ENCODE results near the gene MPHOSPH8.
"Not testable (repeated sequence)": the region's sequence is repeated elsewhere in the genome, so short reads cannot be mapped to it uniquely, and the experiment has no call there.

GRCh38 chr13:19691447-19691846 lies 58.0 kb downstream of the MPHOSPH8 start:
- not testable (repeated sequence) for TF ChIP-seq TARDBP (IDR thresholded peaks at IDR 0.05); CTBP1 (IDR thresholded peaks at IDR 0.05; ENCODE audit: borderline replicate concordance); PKNOX1 (IDR thresholded peaks at IDR 0.05); BHLHE40 (IDR thresholded peaks at IDR 0.05; ENCODE audit: borderline replicate concordance); ELF4 (IDR thresholded peaks at IDR 0.05); ZNF384 (IDR thresholded peaks at IDR 0.05); SP1 (IDR thresholded peaks at IDR 0.05); SUZ12 (IDR thresholded peaks at IDR 0.05); LEF1 (IDR thresholded peaks at IDR 0.05; ENCODE audit: borderline replicate concordance); FOXK2 (IDR thresholded peaks at IDR 0.05); FOXA1 (IDR thresholded peaks at IDR 0.05)

All from HEK293T (cell line).